Smooth muscle cell (in vitro differentiated cells): ENCODE measurements around the gene JAZF1. TPM values are rescaled to one million over a fixed set of nuclear protein-coding genes. Genes with fewer than 3 reads are reported as not detected.

Experiments
- DNase-seq: peaks from one replicate; lab custom pipeline; 2025; ENCODE audit not compliant: unreplicated experiment; lab: John Stamatoyannopoulos, UW
- H2AFZ ChIP-seq: fragments of 200-600 bp; sonication (generic); 2 replicates; pipeline ENCODE4 v1.6.0; 2016; ENCODE audit warnings: antibody characterized with exemption, low read depth, mild to moderate bottlenecking
- H3F3A ChIP-seq: fragments of 200-600 bp; sonication (generic); 2 replicates; pipeline ENCODE4 v1.6.0; 2017; ENCODE audit warnings: antibody characterized with exemption, low read depth
- H3K27ac ChIP-seq: fragments of 200-600 bp; sonication (generic); 2 replicates; pipeline ENCODE4 v1.5.1; 2016; ENCODE audit warnings: low read depth, mild to moderate bottlenecking
- H3K27me3 ChIP-seq: fragments of 200-600 bp; sonication (generic); 2 replicates; pipeline ENCODE4 v1.6.1; 2016; ENCODE audit warnings: low read depth, mild to moderate bottlenecking
- H3K36me3 ChIP-seq: fragments of 200-600 bp; sonication (generic); 2 replicates; pipeline ENCODE4 v1.5.1; 2016; ENCODE audit warnings: low read depth
- H3K4me1 ChIP-seq: fragments of 200-600 bp; sonication (generic); 2 replicates; pipeline ENCODE4 v1.5.1; 2016; ENCODE audit warnings: low read depth
- H3K4me2 ChIP-seq: fragments of 200-600 bp; sonication (generic); 2 replicates; pipeline ENCODE4 v1.6.0; 2016; ENCODE audit warnings: mild to moderate bottlenecking
- H3K4me3 ChIP-seq: fragments of 200-600 bp; sonication (generic); 2 replicates; pipeline ENCODE4 v1.5.1; 2016; ENCODE audit warnings: mild to moderate bottlenecking
- H3K79me2 ChIP-seq: fragments of 200-600 bp; sonication (generic); 2 replicates; pipeline ENCODE4 v1.6.0; 2016; ENCODE audit warnings: low read depth, mild to moderate bottlenecking
- H3K9ac ChIP-seq: fragments of 200-600 bp; sonication (generic); 2 replicates; pipeline ENCODE4 v1.6.0; 2016; ENCODE audit warnings: low read depth
- H3K9me3 ChIP-seq: fragments of 200-600 bp; sonication (generic); replicated peaks from 2 replicates; pipeline ENCODE4 v1.5.1; 2016; ENCODE audit warnings: low read depth
- H4K20me1 ChIP-seq: fragments of 200-600 bp; sonication (generic); 2 replicates; pipeline ENCODE4 v1.6.0; 2016; ENCODE audit warnings: low read depth
- CTCF ChIP-seq: fragments of 200-600 bp; sonication (generic); IDR thresholded peaks from 2 replicates; pipeline ENCODE4 v1.5.1; 2017; ENCODE audit warnings: borderline replicate concordance, mild to moderate bottlenecking, antibody characterized with exemption; ENCODE audit not compliant: insufficient read depth, poor library complexity, severe bottlenecking
- WGBS: methylation state at CpG from one replicate; pipeline ENCODE4 v1.1.7; 2016; ENCODE audit warnings: low lambda C conversion rate; 5-methylcytosine and 5-hydroxymethylcytosine counted together
- polyA plus RNA-seq: library from polyadenylated mRNA; unstranded; fragments of >200 nt; fragmentation: Nextera tagmentation; extraction: Ambion mirVana; gene quantifications from 2 replicates; pipeline ENCODE4 v1.2.1, GENCODE V29; 2016
- total RNA-seq: library from RNA; depleted of rRNA; stranded (reverse); fragments of >200 nt; gene quantifications from 2 replicates; pipeline ENCODE4 v1.2.3, GENCODE V29; 2014

Gene JAZF1
- total and polyA plus RNA-seq, 2 experiments from 2014 or later: 17.4 to 18.0 TPM

- Histone ChIP-seq H3K9ac (peak overlapping the region; percentile 44), H3K4me1 (peaks cover 38% of the 10 kb centered on the region)
Measured at GRCh38 chr7:28037220-28038010, 143.2 kb downstream of the JAZF1 start.

GRCh38 chr7:28036696-28037095, 143.9 kb downstream of the JAZF1 start:
- Histone ChIP-seq H3K27me3 (no peaks in the 10 kb centered on the region), H2AFZ (no peak overlapping the region), H3K79me2 (peaks cover 24% of the 10 kb centered on the region), H3K4me2 (peak overlapping the region; percentile 45), H3F3A (peaks cover 18% of the 10 kb centered on the region), H3K36me3 (no peaks in the 10 kb centered on the region), H3K4me1 (peaks cover 32% of the 10 kb centered on the region), H3K9ac (no peak overlapping the region), H3K9me3 (no peaks in the 10 kb centered on the region), H3K27ac (peak overlapping the region; percentile 89), H3K4me3 (no peak overlapping the region), H4K20me1 (no peaks in the 10 kb centered on the region)
- DNase-seq: no peak
- TF ChIP-seq CTCF: no peak
- 62% methylated on average over 3 of the region's 3 CpGs for WGBS

More at GRCh38 chr7:28037220-28038010, 143.2 kb downstream of the JAZF1 start:
- H3K36me3 ChIP-seq: no peaks in the 10 kb centered on the region
- peaks cover 24% of the 10 kb centered on the region for H3K79me2 ChIP-seq
- no peak overlapping the region for H2AFZ ChIP-seq
- peaks cover 20% of the 10 kb centered on the region for H3F3A ChIP-seq
- peak overlapping the region; percentile 73 for H3K4me2 ChIP-seq
- no peak overlapping the region for H3K4me3 ChIP-seq
- TF ChIP-seq CTCF: no peak
- H3K9me3 ChIP-seq: no peaks in the 10 kb centered on the region
- 22% methylated on average over 6 of the region's 6 CpGs for WGBS
- no peaks in the 10 kb centered on the region for H4K20me1 ChIP-seq
- H3K27ac ChIP-seq: peak overlapping the region; percentile 89
- no peaks in the 10 kb centered on the region for H3K27me3 ChIP-seq
- DNase-seq: no peak

- Histone ChIP-seq H3K27me3 (no peaks in the 10 kb centered on the region), H3K27ac (no peak overlapping the region), H3K9me3 (no peaks in the 10 kb centered on the region), H3K79me2 (peaks cover 15% of the 10 kb centered on the region), H3K9ac (no peak overlapping the region), H3K4me1 (peaks cover 24% of the 10 kb centered on the region), H2AFZ (no peak overlapping the region), H3K4me2 (no peak overlapping the region), H3K4me3 (no peak overlapping the region), H4K20me1 (no peaks in the 10 kb centered on the region), H3K36me3 (no peaks in the 10 kb centered on the region), H3F3A (peaks cover 18% of the 10 kb centered on the region)
- TF ChIP-seq CTCF: no peak
- no peak for DNase-seq
- 85% methylated on average over 4 of the region's 4 CpGs for WGBS
Measured at GRCh38 chr7:28033386-28033785, 147.2 kb downstream of the JAZF1 start.
